Measurements from ENCODE around the gene ASB4.
A peak's percentile ranks its signal among the peaks of the same experiment; 100 is the strongest.

Gene ASB4

GRCh38 chr7:95553939-95554338 lies 68.2 kb downstream of the ASB4 start:
- no peak for DNase-seq (ENCODE audit: low spot score)

GRCh38 chr7:95556777-95557176 lies 71.0 kb downstream of the ASB4 start:
- DNase-seq (ENCODE audit: low spot score), result no peak

GRCh38 chr7:95558864-95559263 lies 73.1 kb downstream of the ASB4 start:
- DNase-seq (ENCODE audit: low spot score), result no peak

GRCh38 chr7:95560674-95561073 lies 74.9 kb downstream of the ASB4 start:
- DNase-seq (ENCODE audit: low spot score), result no peak

GRCh38 chr7:95569720-95570119 lies 84.0 kb downstream of the ASB4 start:
- no peak for DNase-seq (ENCODE audit: low spot score)

GRCh38 chr7:95577137-95577536 lies 91.4 kb downstream of the ASB4 start:
- DNase-seq (ENCODE audit: low spot score), result peak; percentile 86

- no peak for DNase-seq (ENCODE audit: low spot score)
Observed at GRCh38 chr7:95578299-95578855, 92.6 kb downstream of the ASB4 start.

- no peak for DNase-seq (ENCODE audit: low spot score)
Observed at GRCh38 chr7:95579318-95579717, 93.6 kb downstream of the ASB4 start.

GRCh38 chr7:95581467-95581866 lies 95.7 kb downstream of the ASB4 start:
- DNase-seq (ENCODE audit: low spot score), result no peak

GRCh38 chr7:95582578-95583293 lies 97.0 kb downstream of the ASB4 start:
- DNase-seq (ENCODE audit: low spot score), result no peak

- no peak for DNase-seq (ENCODE audit: low spot score)
Observed at GRCh38 chr7:95583834-95584621, 98.3 kb downstream of the ASB4 start.

GRCh38 chr7:95584769-95585425 lies 99.2 kb downstream of the ASB4 start:
- DNase-seq (ENCODE audit: low spot score), result no peak

- no peak for DNase-seq (ENCODE audit: low spot score)
Observed at GRCh38 chr7:95585426-95585789, 99.7 kb downstream of the ASB4 start.

GRCh38 chr7:95586951-95587301 lies 101.2 kb downstream of the ASB4 start:
- DNase-seq (ENCODE audit: low spot score), result no peak

- peak; percentile 75 for DNase-seq (ENCODE audit: low spot score)
Observed at GRCh38 chr7:95589031-95589430, 103.3 kb downstream of the ASB4 start.

GRCh38 chr7:95589766-95590165 lies 104.0 kb downstream of the ASB4 start:
- DNase-seq (ENCODE audit: low spot score), result no peak
